GM12878 (cell line): Measurements from ENCODE around the gene PCDHB16.

ENCODE experiments used
- CTCF ChIP-seq, 3 experiments: IDR thresholded peaks in 2 of 3; conservative IDR thresholded peaks in 1 of 3; 2 replicates each; pipeline ENCODE4 v1.5.1; 2011; ENCODE audit warnings: low read depth in 3 of 3, low read length in 3 of 3, mild to moderate bottlenecking in 3 of 3, control low read depth in 2 of 3, moderate library complexity in 2 of 3, inconsistent platforms in 1 of 3, mixed read lengths in 1 of 3; ENCODE audit not compliant: control insufficient read depth in 2 of 3, insufficient read depth in 1 of 3; ENCODE audit errors: extremely low read depth in 1 of 3
- EZH2 ChIP-seq: IDR thresholded peaks from 2 replicates; pipeline ENCODE4 v1.6.1; 2012; ENCODE audit warnings: low read depth, mild to moderate bottlenecking, control low read depth, inconsistent platforms, low read length, borderline replicate concordance; ENCODE audit not compliant: control insufficient read depth
- KAT2A ChIP-seq: conservative IDR thresholded peaks from 2 replicates; pipeline ENCODE4 v1.6.1; 2011; ENCODE audit warnings: low read depth, low read length; ENCODE audit not compliant: control insufficient read depth
- MAX ChIP-seq: IDR thresholded peaks from 2 replicates; pipeline ENCODE4 v1.6.1; 2012; ENCODE audit warnings: low read depth, low read length, improper control_type of control experiment
- NBN ChIP-seq: fragments of 450-650 bp; IDR thresholded peaks from 2 replicates; pipeline ENCODE4 v1.6.1; 2016
- NFYA ChIP-seq: IDR thresholded peaks from 2 replicates; pipeline ENCODE4 v1.6.1; 2011; ENCODE audit warnings: low read depth, mild to moderate bottlenecking, low read length, improper control_type of control experiment, borderline replicate concordance
- SMARCA5 ChIP-seq: fragments of 450-650 bp; IDR thresholded peaks from 2 replicates; pipeline ENCODE4 v1.6.1; 2017; ENCODE audit warnings: mild to moderate bottlenecking
- ZBTB40 ChIP-seq: fragments of 450-650 bp; IDR thresholded peaks from 2 replicates; pipeline ENCODE4 v1.6.1; 2016; ENCODE audit warnings: mild to moderate bottlenecking, moderate library complexity, borderline replicate concordance

GRCh38 chr5:141208478-141208877, 26.3 kb downstream of the PCDHB16 start, which contains the start of gene PCDHB12:
- no peak for TF ChIP-seq NFYA
- no peak for TF ChIP-seq MAX
- no peak for TF ChIP-seq KAT2A
- TF ChIP-seq SMARCA5, result no peak
- no peak; a peak in 1 of 6 replicates for TF ChIP-seq CTCF (IDR thresholded peaks at IDR 0.05 in 2 of 3, conservative IDR thresholded peaks at IDR 0.05 in 1 of 3; ENCODE audit: control insufficient read depth in 2 of 3, extremely low read depth in 1 of 3, insufficient read depth in 1 of 3, low read depth in 3 of 3, low read length in 3 of 3)
- TF ChIP-seq NBN, result no peak
- TF ChIP-seq EZH2, result no peak
- TF ChIP-seq ZBTB40, result no peak
